Measurements from ENCODE around the gene LY86. TPM values are rescaled to one million over a fixed set of nuclear protein-coding genes. Genes with fewer than 3 reads are reported as not detected.

LY86 gene
- total and polyA plus RNA-seq, 2 of the 13 experiments (the other 11 are each of a cell fraction or from before 2014, with no cell fraction given): not detected

- TF ChIP-seq, protein P1, sequence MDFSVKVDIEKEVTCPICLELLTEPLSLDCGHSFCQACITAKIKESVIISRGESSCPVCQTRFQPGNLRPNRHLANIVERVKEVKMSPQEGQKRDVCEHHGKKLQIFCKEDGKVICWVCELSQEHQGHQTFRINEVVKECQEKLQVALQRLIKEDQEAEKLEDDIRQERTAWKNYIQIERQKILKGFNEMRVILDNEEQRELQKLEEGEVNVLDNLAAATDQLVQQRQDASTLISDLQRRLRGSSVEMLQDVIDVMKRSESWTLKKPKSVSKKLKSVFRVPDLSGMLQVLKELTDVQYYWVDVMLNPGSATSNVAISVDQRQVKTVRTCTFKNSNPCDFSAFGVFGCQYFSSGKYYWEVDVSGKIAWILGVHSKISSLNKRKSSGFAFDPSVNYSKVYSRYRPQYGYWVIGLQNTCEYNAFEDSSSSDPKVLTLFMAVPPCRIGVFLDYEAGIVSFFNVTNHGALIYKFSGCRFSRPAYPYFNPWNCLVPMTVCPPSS (IDR thresholded peaks at IDR 0.05): no peak
- TF ChIP-seq ZNF646 (CRISPR knock-in tag; IDR thresholded peaks at IDR 0.05) (peak; percentile 95), NCOA1 (CRISPR knock-in tag; IDR thresholded peaks at IDR 0.05) (no peak), HDAC1 (CRISPR knock-in tag; IDR thresholded peaks at IDR 0.05) (no peak), ZNF264 (CRISPR knock-in tag; IDR thresholded peaks at IDR 0.05) (no peak), ZMYM4 (CRISPR knock-in tag; IDR thresholded peaks at IDR 0.05) (no peak), PHF21A (CRISPR knock-in tag; IDR thresholded peaks at IDR 0.05) (peak; percentile 34; the same call in 1 of the 2 replicates), TCF7 (IDR thresholded peaks at IDR 0.05; ENCODE audit: low read depth) (peak; percentile 46; the same call in 1 of the 2 replicates)
These were observed 99.8 kb downstream of the LY86 start (continued) for GRCh38 chr6:6688283-6688682.
